GM12874 (cell line): Measurements from ENCODE around the gene POLR2C.

ENCODE experiments used
- TF ChIP-seq, protein P1 (sequence below): IDR thresholded peaks from 2 replicates; pipeline ENCODE4 v1.5.1; 2011; ENCODE audit warnings: low read depth, mild to moderate bottlenecking, control low read depth, low read length, moderate library complexity; ENCODE audit not compliant: insufficient read depth

Gene POLR2C

DNA sequence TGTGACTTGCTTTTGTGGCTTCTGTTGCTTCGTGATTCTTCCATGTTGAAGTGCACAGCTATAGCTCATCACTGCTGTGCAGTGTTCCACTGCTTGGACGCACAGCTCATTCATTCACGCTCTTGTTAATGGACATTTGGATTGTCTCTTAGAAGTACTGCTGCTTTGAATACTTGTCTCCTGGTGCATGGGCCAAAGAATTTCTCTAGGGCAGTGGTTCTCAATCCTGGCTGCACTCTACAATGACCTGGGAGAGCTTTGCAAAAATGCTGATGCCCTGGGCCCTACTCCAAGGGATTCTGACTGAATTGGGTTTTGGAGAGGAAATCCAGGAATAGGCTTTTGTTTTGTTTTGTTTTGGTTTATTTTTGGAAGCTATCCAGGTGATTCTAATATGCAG, 37.9 kb upstream of the POLR2C start:
- TF ChIP-seq, protein P1, sequence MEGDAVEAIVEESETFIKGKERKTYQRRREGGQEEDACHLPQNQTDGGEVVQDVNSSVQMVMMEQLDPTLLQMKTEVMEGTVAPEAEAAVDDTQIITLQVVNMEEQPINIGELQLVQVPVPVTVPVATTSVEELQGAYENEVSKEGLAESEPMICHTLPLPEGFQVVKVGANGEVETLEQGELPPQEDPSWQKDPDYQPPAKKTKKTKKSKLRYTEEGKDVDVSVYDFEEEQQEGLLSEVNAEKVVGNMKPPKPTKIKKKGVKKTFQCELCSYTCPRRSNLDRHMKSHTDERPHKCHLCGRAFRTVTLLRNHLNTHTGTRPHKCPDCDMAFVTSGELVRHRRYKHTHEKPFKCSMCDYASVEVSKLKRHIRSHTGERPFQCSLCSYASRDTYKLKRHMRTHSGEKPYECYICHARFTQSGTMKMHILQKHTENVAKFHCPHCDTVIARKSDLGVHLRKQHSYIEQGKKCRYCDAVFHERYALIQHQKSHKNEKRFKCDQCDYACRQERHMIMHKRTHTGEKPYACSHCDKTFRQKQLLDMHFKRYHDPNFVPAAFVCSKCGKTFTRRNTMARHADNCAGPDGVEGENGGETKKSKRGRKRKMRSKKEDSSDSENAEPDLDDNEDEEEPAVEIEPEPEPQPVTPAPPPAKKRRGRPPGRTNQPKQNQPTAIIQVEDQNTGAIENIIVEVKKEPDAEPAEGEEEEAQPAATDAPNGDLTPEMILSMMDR, result no peak

DNA sequence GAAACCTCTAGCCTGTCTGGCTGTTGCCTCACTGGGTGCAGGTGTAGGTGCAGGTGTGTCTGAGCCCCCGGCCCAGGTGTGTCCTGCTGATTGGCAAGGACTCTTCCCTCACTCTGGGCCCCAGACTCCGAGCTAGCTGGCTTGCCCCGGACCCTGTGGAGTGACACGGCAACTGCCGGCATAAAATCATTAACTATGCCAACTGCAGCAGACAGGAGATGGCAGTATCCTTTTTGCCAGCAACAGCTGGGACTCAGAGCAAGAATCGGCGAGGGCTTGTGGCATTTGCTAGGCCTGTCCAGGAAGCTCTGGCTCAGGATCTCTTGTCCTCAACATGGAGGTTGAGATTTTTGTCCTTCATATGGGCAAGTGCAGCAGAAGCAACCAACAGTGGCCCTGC, 36.1 kb upstream of the POLR2C start:
- TF ChIP-seq, protein P1, result no peak

DNA sequence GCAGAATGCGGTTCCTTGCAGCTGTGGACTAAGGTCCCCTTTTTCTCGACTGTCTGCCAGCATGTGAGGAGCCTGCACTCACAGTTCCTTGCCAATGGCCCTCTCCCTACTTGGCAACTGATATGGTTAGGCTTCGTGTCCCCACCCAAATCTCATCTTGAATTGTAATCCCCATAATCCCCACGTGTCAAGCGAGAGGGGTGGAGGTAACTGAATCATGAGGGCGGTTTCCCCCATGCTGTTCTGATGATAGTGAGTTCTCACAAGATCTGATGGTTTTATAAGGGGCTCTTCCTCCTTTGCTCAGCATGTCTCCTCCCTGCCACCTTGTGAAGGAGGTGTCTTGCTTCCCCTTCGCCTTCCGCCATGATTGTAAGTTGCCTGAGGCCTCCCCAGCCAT, 35.2 kb upstream of the POLR2C start:
- TF ChIP-seq, protein P1, result no peak

DNA sequence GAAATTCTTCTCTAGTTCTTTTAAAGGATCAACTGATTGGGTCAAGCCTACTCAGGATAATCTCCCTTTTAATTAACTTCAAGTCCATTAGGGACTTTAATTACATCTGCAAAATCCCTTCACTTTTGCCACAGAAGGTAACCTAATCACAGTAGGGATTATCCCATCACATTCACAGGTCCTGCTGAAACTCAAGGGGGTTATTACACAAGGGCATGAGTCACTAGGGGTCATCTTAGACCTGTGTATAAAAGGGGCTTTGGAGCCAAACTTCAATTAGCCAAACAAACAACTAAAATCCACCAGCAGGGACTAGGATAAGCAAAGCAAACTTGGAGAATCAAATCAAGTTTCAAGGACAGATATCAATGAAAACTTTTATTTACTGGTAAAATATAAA, 34.7 kb upstream of the POLR2C start:
- TF ChIP-seq, protein P1, result no peak

DNA sequence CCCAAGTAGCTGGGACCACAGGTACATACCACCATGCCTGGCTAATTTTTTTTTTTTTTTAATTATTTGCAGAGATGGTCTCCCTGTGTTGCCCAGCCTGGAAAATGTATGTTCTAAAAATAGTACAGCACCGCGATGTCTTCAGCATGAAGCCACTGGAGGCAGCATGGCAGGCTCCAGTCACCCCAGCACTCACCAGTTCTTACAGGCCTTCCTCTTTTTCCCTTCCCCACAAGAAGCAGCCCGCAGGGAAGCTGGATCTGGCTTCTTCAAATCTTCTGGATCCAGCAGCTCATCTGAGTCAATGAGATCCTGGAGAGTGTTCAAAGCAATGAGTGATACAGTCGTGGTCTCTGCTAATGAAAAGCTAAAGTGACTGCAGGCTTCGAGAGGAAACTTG, 31.5 kb upstream of the POLR2C start:
- TF ChIP-seq, protein P1, result no peak

DNA sequence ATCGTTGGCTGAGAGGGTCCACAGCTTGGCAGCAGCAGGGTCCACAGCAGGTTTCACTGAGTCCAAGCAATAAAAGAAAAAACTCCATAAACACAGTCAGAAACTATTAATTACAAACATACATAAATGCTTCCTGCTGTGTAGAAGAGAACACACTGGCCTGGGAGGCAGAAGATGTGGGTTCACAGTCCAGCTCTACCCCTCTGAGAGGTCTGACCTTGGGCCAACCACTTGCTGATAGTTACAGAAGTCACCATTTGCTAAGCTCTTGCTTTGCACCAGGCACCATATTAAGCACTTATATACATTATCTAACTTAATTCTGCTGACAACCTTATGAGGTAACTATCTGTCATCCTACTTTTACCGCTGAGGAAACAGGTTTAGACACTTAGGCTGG, 30.0 kb upstream of the POLR2C start:
- TF ChIP-seq, protein P1, result no peak

DNA sequence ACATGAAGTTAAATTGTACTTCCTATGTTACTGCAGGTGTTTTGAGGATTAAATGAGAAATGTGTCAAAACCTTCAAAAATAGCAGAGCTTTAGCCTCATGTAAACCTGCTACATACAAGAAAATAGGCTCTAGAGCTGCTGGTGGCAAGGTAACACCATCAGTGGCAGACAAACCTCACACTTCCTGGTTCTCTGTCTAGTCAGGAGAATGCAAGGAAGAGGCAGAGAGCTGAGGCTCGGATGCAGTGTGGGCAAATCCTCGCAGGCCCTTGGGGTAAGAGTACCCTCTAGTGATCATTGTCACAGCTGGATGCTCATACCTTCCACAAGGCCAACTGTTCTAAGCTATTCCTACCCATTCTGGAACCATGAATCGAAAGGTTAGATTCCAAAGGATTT, 29.5 kb upstream of the POLR2C start:
- TF ChIP-seq, protein P1, result no peak

DNA sequence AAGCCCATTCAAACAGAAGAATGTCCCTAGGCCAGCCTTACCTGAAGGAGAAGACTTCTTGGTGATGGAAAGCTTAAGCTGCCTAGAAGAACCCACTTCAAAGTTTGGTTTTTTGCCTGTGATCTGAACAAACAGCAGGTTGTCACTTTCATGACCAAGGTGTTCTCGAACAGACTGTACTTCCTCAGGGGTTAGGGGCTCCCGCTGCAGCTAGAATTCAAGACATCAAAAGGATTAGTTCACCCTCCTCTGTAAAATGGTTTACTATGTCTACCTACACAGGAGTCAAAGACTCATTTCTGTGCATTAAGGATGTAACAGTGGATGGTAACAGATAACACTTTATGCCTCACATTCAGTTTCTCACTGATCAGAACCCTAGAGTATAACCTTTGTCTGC, 28.5 kb upstream of the POLR2C start:
- TF ChIP-seq, protein P1, result no peak
